Measurements from ENCODE around the gene PLAC1.

Gene PLAC1

GRCh38 chrX:134604701-134605311, 53.5 kb downstream of the PLAC1 start:
- no peak for TF ChIP-seq CTCF (IDR thresholded peaks at IDR 0.05; ENCODE audit: borderline replicate concordance, insufficient read depth, low read depth, low read length)
- no peak overlapping the region for H3K4me3 ChIP-seq (ENCODE audit: low read depth, low read length)

DNA sequence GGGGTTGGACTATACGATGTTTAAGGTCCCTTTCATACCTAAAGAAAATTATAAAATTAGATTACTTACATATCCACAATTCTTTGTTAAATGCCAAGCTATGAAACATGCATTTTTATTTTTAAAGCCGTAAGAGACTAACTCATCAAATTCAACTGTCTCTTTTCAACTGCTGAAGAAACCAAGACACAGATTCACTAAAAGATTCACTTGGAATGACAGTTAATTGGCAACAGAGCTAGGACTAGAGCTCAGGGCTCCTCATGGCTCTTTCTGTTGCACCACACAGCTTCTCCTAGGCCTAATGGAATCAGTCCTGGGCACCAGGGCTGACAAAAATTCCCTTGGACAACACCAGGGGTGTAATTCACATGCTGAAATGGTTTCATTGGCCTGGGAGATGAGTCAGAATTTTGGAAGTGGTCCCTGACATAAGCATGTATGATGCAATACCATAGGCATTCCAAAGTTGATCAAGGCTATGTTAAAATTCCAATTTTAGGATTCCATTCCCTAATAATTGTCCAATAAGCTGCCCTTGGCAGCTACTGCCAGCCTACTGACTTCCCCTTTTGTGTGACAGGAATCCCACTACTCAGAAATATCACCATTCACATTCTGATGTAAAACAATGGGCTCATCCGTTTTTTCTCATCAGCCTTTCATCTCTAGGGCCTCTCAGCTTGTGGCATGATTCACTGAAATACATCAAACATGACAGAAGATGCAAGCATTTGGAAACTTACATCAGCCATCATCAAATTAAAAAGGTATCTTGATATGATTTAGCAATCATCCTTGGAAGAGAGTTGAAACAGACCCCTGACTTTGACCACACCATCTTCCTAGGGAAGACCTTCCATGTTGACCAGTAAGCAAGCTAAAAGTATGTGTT, 54.2 kb downstream of the PLAC1 start:
- H3K4me3 ChIP-seq (ENCODE audit: low read depth, low read length) = no peak overlapping the region
- TF ChIP-seq CTCF (IDR thresholded peaks at IDR 0.05; ENCODE audit: borderline replicate concordance, insufficient read depth, low read depth, low read length) = no peak

DNA sequence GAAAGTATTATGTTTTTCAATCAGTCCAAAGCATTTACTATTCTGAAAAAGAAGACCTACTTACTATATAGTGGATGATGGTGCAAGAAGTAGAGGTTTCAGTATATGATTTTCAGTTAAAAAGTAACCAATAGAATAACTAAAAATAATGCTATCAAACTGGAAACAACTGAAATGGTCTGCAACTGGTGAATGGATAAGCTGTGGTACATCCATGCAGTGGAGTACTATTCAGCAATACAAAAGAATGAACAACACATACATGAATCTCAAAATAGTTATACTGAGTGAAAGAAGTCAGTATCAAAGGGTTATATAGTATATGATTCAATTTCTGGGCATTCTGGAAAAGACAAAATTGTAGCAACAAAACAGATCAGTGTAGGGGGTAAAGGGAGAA, 55.9 kb downstream of the PLAC1 start:
- TF ChIP-seq CTCF (IDR thresholded peaks at IDR 0.05; ENCODE audit: borderline replicate concordance, insufficient read depth, low read depth, low read length) = no peak
- no peak overlapping the region for H3K4me3 ChIP-seq (ENCODE audit: low read depth, low read length)

DNA sequence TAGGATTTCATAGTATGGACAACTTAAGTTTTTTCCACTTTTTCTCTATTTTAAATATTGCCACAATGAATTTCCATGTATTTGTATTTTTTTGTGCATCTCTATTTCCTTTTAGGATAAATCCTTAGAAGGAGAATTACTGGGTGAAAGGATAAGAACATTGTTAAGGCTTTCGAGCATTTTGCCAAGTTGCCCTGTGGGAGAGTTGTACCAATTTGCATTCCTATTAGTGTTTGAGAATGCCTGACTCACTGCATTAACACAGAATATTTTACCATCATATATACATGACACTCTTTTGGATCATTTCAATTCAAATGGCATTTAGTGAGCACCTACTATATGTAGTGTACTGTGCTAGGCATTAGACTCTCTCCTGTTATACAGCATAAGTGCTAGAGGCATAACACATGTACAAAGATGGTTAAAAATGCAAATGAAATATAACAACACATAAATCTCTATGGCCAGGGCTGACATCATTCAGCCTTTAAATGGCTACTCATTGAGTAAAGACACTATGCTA, 57.0 kb downstream of the PLAC1 start:
- no peak for TF ChIP-seq CTCF (IDR thresholded peaks at IDR 0.05; ENCODE audit: borderline replicate concordance, insufficient read depth, low read depth, low read length)
- H3K4me3 ChIP-seq (ENCODE audit: low read depth, low read length) = no peak overlapping the region

- no peak overlapping the region for H3K4me3 ChIP-seq (ENCODE audit: low read depth, low read length)
- no peak for TF ChIP-seq CTCF (IDR thresholded peaks at IDR 0.05; ENCODE audit: borderline replicate concordance, insufficient read depth, low read depth, low read length)
Measured at GRCh38 chrX:134600714-134601113, 57.6 kb downstream of the PLAC1 start.

DNA sequence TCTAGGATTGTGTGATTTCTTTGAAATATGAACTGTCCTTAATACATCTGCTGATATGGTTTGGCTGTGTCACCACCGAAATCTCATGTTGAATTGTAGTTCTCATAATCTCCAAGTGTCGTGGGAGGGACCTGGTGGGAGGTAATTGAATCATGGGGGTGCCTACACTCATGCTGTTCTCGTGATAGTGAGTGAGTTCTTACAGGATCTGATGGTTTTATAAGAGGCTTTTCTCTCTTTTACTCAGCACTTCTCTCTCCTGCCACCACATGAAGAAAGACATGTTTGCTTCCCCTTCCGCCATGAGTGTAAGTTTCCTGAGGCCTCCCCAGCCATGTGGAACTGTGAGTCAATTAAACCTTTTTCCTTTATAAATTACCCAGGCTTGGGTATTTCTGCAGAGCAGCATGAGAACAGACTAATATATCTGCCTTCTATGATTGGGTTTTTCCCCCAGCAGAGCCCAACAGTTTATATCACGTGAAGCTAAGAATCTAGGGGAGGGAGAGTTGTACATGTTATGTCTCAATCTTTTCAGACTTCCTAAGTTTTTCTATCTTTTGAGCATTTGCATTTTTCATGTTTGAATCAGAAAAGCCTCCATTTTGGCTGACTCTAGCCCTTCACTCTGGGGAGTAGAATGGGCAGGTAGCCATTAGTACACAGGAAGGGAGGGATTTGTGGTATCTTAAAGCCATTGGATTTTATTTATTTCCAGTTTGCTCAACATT, 58.9 kb downstream of the PLAC1 start:
- H3K4me3 ChIP-seq (ENCODE audit: low read depth, low read length) = no peak overlapping the region
- no peak for TF ChIP-seq CTCF (IDR thresholded peaks at IDR 0.05; ENCODE audit: borderline replicate concordance, insufficient read depth, low read depth, low read length)

Data from GM12875 (cell line).